Fibroblast of lung (primary cell): ENCODE results near the gene QPCTL.

ENCODE experiments used
- EZH2 ChIP-seq: IDR thresholded peaks from 2 replicates; pipeline ENCODE4 v1.5.1; 2012; ENCODE audit warnings: low read length, control low read depth, mild to moderate bottlenecking; ENCODE audit errors: missing control alignments
- TF ChIP-seq, protein P1 (sequence below), 2 donors: IDR thresholded peaks in 1 of 2; conservative IDR thresholded peaks in 1 of 2; 1 replicate in 1 of 2; 2 replicates in 1 of 2; pipeline ENCODE4 v1.5.1; 2011 to 2012; ENCODE audit warnings: low read length in 2 of 2, control low read depth in 1 of 2, inconsistent platforms in 1 of 2, low read depth in 1 of 2, mild to moderate bottlenecking in 1 of 2

DNA sequence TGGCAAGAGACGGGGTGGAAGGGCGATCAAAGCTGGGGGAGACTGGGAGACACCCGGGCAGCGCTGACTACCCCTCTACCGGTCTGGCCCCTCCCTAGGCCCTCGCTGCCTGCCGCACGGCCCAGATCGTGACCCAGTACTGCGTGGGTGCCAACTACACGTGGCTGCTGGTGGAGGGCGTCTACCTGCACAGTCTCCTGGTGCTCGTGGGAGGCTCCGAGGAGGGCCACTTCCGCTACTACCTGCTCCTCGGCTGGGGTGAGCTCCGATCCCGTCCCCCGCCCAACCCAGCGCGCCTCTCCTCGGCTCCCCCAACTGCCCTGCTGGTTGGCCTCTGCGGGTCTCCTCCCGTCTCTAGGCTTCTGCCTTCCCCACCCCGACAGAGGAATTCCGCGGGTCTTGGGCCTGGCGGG lies 15.6 kb upstream of the QPCTL start:
- TF ChIP-seq, protein P1, sequence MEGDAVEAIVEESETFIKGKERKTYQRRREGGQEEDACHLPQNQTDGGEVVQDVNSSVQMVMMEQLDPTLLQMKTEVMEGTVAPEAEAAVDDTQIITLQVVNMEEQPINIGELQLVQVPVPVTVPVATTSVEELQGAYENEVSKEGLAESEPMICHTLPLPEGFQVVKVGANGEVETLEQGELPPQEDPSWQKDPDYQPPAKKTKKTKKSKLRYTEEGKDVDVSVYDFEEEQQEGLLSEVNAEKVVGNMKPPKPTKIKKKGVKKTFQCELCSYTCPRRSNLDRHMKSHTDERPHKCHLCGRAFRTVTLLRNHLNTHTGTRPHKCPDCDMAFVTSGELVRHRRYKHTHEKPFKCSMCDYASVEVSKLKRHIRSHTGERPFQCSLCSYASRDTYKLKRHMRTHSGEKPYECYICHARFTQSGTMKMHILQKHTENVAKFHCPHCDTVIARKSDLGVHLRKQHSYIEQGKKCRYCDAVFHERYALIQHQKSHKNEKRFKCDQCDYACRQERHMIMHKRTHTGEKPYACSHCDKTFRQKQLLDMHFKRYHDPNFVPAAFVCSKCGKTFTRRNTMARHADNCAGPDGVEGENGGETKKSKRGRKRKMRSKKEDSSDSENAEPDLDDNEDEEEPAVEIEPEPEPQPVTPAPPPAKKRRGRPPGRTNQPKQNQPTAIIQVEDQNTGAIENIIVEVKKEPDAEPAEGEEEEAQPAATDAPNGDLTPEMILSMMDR (conservative IDR thresholded peaks at IDR 0.05 in 1 of 2, IDR thresholded peaks at IDR 0.05 in 1 of 2; ENCODE audit: low read depth in 1 of 2, low read length in 2 of 2), result no peak
- no peak for TF ChIP-seq EZH2
